HG02610 (cell line): ENCODE results near the gene TNFRSF18.

Source experiments
- ATAC-seq: cut with Tn5 transposase; IDR thresholded peaks from one replicate; pipeline ENCODE4 v1.9.1; 2021; ENCODE audit warnings: mild to moderate bottlenecking, moderate library complexity; ENCODE audit not compliant: unreplicated experiment

TNFRSF18 gene

DNA sequence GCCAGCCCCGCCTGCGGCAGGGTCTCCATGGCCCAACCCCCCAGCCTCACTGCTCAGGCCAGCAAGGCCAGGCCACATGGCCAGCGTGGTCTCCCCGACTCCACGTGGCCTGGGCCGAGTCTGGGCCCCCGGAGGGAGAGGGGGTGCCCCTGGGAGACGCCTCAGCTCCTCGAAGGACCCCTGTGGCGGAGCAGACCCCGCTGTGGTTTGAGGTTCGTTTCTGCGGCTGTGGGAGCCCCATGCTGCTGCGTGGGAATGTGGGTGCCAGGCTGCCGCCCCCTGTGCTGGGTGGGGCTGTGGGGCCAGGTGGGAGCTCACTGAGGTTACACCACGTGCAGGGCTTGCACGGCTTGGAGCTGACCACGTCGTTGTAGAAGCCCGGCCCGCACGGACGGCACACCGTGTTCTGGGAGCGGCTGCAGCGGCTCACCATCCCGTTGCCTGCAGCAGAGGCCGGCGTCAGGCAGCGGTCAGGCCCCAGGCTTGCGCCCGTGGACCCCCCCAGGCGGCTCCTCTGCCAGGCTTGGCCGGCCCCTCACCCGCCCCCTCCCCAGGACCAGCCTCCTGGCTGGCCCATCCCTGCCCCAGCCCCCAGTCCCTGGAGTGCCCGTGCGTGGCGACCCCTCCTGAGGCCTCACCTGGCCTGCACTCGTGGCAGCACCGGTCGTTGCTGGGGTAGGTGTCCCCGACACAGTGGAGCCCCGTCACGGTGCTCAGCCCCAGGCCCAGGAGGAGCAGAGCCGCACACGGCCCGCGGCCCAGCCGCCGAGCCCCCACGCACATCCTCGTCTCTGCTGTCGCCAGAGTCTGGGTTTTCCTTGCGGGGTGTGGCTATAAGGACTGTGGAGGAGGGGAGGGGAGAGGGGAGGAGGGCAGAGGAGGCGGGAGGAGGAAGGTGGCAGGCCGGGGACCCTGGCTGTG is 7.2 kb upstream of the TNFRSF18 start, which contains the start of gene TNFRSF4:
TSS of gene TNFRSF4 (minus strand) at position 809 of the 921 bp plus-strand sequence. CDS start at position 783, 26 bp downstream.
- no peak for ATAC-seq

DNA sequence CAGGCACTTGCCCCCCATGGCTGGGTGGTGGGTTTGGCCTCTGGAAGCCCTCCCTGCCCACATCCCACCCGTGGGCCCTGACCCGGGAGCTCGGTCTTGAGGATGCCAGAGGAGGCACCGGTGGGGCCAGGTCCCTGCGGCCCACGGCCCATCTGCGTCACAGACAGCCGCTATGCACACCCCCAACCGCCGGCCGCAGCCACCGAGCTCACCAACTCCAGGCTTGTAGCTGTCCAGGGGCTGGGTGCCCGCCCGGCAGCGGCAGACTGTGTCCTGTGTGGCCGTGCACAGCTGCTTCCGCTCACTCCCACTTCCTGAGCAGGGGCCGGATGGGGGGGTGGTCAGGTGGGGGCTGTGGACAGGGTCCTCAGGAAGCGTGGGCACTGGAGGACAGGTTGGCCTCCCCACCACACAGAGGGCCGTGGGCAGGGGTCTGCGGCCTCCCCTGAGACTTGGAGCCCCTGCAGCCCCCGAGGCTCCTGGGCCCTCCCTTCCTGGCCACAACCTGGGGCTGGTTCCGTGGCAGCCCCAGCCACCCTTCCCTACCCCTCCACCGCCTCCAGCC is 6.5 kb upstream of the TNFRSF18 start:
- ATAC-seq, result no peak

DNA sequence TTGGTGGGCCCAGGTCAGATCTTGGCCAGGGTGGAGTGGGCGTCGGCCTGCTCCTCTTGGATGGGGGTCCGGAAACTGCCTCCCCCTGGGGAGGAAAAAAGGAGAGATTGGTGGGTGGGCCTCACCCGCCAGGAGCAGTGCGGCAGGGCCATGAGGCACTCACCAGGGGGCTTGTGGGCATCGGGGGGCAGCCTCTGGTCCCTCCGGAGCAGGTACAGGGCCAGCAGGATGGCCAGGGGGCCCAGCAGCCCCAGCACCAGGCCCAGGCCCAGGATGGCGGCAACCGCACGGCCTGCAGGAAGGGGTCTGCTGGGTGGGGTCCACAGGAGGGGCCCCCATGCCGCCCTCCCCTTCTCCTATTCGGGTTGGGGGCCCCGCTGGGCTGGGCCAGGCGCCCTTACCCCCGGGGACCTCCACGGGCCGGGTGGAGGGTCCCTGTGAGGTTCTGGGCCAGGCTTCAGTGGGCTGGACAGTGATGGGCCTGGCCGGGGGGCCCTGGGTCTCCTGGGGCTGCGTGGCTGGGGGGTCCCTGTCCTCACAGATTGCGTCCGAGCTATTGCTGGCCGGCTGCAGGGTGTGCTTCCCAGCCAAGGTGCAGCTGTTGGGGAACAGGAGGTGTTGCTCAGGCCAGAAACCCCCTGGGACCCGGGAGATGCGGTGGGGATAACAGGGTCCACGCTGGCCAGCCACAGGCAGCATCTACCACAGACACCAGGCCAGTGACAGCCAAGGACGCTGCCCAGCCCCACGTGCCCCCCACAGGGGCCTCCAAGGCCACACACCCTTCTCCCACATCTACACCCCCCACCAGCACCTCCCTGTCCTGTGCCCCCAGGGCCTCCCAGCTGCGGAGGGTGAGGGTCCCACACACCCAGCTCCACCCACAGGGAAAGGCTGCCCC is 5.4 kb upstream of the TNFRSF18 start:
- no peak for ATAC-seq

DNA sequence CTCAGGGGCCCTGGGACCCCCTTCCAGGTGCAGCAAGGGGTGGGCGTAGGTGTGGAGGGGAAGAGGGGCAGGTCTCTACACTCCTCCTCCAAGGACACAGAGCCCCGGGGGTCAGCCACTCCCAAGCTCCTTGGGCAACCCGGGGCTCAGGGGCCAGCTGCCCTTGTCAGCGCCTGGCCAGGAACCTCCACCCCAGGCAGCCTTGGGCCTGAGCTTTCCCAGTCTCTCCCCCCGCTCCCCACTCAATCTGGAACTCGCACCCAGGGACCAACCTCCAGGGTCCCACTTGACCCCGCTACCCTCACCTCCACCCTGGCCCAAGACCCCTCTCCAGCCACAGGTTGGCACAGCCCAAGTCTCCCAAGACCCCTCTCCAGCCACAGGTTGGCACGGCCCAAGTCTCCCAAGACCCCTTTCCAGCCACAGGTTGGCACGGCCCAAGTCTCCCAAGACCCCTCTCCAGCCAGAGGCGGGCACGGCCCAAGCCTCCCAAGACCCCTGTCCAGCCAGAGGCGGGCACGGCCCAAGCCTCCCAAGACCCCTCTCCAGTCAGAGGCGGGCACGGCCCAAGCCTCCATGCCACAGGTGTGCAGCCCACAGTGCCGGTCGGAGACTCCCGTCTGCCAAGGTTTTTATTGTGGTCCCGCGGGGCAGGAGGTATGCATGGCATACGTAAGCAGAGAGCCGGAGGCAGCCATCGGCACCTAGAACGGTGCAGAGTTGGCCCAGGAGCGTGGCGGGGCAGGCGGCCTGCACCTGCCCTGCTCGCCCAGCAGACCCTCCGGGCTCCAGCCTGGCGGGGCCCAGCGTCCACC is 4.5 kb upstream of the TNFRSF18 start:
- no peak for ATAC-seq

DNA sequence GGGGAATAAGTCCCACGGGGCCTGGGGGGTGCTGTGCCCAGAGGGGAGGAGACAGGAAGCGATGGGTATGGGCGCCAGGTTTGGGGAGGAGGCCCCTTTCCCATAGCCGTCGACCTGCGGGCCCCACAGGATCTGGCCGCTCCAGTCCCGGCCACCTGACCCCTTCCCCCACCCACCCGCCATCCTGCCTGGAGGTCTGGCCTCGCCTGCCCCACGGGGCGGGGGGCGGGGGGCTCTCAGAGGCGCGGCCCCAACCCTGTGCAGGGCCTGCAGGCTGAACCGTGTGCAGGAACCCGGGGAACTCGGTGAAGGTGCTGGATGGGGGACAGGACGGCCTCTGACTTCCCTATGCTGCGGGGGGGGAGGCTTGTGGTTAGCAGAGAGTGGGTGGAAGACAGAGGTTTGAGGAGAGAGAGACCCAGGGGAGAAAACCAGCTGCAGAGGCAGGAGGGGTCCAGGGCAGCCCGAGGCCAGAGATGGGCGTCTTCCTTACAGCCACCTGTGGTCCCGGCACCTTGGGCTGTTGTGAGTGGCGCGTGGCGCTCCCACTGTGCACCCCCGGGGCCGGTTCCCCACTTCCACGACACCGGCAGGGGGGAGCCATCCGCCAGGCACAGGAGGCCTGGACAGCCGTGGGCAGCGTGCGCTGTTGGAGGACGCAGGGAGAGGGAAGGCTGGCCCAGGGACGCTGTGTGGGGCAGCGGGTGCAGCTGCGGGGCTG is 2.5 kb upstream of the TNFRSF18 start:
- ATAC-seq, result no peak

DNA sequence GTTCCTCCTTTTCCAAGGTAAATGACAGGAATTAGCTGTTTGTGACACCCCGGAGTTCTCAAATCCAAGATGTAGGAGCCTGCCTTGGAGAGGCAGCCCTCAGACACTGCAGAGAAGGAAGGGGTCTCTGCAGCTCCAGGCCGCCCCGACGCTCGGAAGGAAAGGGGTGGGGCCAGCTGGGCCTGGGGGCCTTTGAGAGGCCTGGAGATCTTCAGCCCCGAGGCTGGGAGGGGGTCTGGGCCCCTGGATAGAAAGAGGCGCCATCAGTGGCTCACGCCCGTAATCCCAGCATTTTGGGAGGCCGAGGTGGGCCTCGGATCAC is 1.1 kb upstream of the TNFRSF18 start:
- no peak for ATAC-seq

DNA sequence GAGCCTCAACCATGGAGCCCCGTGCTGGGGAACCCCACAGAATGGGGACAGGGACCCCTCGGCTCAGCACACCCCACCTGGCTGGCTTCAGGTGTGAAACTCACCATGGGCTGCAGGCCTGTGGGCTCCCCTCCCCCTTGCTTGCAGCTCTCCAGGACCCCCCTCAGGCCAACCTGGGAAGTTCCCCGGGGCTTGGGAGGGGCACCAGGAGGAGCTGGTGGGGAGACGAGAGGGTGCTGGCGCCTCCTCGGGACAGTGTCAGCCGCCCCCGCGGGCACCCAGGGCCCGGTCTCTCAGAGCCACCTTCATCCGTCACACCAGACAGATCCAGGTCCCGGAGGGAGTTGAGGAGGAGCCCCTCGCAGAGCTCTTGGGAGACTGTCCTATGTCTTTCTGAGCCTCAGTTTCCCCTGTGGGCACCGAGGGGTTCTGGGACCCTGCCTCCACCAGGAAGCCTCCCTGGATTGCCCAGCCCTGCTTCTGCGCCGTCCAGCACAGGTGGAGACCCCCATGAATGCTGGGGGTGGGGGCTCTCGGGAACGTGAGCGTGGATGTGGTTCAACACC is 657 bp upstream of the TNFRSF18 start:
- ATAC-seq, result no peak

DNA sequence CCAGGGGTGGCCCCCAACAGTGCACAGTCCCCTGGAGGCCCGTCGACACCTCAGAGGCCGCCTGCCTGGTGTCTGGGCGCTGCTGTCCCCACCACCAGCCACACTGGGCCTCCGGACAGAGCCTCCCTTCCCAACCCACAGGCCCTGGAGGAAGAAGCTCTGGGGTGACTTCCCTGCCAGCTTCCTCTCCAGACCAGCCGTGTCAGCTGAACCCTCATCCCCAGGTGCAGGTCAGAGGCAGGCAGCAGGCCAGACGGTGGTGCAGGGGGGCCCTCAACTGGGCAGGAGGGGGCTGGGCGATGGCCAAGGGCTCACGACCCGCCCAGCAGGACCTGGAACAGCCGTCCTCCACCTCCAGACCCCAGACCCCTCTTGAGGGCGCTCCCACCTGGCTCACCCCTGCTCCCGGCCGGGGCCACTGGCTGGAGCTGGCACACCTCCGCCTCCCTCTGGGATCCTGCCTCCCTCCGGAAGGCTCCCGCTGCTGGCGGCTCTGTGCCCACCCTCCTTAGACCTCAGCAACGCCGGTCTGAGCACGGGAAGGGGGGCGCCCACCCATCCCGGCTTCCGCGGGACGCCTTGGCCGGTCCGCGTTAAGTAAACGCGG is 520 bp downstream of the TNFRSF18 start:
- ATAC-seq, result no peak

DNA sequence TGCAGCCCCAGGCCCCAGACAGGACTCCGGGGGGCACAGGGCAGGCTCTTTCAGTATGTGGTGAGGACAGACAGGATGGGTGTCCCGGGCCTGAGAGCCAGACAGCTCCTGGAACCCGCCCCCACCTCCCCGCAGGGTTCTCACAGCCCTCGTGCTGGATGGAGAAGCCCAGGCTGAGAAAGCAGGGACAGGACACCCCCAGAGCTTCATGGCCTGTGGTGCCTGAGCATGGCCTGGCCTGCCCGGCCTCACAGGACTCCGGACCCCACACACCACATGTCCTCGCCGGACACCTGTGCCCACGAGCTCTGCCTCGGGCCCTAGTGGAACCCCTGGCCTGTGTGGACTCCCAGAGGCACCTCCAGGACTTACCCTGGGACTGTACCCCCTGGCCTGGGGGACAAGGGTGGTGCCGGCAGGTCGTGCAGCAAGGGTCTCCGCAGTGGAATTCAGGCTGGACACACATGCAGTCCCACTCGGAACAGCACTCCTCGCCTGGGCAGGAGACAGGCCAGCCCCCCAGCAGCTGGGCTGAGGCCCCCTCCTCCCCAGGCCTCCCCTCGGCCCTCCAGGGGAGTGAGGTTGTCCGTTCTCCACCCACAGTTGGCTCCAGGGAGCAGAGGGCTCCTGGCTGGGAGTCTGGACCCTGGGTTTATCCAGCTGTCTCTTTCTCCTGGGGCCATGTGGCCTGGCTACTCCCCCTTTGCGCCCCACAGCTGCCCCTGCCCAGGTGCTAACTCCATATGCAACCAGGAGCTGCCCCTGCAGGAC is 1.2 kb downstream of the TNFRSF18 start:
- ATAC-seq, result no peak

DNA sequence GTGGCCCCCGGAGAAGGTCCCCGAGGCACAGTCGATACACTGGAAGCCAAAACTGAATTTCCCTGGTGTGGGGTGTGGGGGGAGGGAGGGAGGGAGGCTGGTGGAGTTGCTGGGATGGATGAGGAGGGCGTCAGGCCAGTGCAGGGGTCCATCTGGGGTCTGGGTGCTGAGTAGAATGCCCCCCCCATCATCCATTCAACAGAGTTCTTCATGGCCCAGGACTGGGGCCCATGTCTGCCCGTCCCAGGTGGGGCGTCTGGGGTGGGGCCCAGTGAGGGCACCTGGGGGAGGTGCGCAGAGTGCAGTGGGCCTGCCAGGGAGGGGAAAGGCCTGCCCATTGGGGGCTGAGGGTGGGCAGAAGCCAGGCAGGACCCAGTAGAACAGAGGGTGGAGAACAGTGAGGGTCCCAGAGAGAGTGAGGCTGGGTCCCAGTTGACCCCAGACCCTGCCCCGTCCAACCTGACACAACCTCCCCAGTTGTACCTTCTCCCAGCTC is 1.9 kb downstream of the TNFRSF18 start:
- no peak for ATAC-seq

DNA sequence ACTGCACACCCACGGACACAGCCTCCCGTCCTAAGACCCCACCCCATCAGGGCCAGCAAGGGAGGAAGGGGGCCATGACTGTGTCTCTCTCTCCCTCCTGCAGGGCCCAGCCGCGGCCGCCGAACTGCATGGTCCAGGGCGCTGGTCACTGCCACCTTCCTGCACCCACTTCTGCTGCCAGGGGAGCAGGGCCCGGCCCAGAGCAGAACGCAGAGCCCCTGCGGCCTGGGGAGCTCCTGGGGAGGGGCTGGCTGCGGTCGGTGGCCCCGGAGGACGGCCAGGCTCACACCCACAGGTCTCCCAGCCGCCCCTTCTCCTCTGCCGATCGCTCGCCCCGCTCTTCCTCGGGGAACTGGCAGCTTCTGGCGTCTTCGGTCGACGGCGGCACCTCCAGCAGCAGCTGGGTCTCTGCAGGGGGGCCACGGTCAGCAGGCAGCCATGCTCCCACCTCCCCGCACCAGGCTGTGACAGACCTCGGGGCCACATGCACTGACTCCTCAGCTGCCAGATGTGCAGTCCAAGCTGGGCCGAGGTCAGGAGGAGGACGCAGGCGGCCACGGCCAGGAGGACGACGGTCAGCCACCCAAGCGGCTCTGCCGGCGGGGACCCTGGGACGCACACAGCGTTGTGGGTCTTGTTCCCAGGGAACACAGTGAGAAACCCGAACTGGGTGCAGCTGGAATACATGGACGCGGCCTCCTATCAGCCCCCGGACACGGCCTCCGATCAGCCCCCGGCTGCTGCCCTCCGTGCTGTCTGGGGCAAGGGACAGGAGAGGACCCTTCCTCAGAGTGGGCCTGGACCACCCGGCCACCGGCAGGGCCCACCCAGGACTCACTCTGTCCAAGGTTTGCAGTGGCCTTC is 2.6 kb downstream of the TNFRSF18 start:
- ATAC-seq, result no peak

DNA sequence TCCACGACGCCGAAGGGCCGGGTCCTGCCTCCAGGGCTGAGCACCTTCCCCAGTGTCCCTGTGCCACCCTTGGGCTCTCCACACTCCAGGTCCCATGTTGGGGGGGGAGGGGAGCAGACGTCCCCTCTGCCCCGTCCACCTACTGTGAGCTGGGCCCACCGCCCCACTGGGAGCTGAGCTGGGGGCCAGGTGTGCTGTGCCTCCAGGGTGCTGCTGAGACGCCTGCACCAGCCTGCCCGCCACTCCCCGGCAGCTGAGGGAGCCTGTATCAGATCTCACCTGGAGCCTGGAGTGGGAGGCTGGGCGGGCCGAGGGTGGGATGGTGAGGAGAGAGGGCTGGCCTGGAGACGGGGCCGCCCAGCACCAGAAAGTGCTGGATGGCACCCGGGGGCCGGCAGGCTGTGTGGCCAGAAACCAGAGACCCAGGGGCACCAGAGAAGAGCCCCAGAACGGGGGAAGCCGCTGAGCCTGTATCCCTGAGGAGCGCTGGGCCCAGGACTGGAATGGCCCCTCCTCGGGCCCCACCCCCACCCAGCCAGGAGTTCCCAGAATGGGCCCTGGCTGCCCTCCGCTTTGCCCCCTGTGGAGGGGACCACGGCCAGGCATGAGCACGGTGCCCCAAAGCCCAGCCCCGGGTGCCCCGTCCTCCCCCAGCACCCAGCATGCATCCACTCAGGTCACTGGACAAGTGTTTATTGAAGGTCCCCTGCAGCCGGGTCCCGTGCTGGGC is 3.4 kb downstream of the TNFRSF18 start:
- ATAC-seq, result no peak

DNA sequence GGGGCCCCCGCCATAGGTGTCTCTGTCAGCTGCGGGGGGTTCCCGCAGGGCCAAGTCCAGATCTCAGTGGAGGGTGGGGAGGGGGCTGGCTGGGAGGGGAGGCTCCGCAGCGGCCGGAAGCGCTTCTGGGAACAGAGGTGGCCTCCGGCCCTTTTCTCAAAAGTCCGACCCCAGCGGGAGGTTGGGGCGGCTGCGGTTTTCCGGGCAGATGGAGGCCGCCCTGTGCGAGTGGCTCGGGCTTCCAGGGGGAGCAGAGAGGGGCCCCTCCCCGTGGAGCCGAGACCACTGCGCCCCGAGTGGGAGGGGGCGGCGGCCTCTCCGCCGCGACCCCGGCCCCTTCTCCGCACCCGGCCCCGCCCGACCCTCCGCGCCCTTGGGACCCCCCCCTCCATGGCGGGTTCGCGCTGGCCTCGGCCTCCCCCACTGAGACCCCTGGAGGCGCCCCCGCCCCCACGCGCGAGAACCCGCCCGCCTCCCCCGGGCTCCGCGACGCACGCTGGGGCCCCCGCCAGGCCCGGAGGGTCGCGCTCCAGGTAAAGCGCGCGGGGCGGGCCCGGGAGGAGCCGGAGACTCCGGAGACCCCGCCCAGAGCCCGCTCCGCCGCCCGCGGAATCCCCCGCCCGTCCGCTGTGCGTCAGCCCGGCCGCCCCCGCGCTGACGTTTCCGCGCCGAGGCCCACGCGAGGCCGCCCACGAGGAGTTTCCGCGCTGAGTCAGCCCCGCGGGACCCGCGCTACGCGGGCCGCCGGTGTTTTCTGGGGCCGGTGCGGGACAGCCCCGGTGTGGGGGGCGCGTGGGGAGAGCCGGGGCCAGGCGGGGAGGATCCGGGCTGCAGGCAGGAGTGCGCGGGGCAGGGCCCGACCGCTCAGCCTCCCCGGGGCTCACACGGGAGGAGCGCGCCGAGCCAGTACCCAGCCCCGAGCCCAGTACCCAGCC is 5.2 kb downstream of the TNFRSF18 start:
- ATAC-seq, result no peak

DNA sequence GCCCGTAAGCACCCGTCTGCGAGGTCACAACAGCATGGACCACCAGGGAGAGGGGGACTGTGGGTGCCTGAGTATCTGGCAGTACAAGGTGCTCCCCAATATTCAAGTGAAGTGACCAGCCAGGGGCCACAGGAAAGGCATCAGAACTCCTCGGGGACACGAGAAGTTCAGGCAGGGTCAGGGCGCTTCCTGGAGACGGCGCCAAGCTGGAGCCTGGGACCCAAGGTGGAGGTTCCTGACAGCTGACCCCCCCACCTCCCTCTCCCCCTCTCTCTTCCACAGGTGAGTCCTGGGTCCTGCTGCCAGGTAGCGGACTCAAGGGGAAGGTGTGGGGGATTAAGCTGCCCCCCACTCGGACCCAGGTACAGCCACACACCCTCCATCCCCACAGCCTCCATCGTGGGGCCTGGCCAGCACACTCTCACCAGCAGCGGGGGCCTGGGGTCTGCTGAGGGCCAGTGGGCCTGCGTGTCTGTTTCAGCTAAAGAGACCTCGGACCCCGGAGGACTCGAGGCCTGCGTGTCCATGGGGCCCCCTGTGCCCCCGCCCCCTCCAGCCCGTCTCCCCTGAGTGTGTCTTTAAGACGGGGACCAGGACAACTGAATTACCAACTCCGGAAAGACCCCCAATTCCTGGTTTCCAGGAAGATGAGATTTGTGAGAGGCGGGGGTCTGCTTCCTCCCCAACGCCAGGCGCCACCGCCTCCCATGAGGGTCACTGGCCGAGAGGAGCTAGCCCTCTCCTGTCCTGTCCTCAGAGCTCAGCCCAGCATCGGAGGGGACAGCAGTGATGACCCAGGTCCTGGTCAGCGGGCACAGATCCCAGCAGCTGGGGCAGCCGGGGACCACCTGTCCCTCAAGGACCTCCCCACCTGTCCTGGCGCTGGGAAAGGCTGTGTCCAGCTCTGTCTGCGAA is 6.2 kb downstream of the TNFRSF18 start:
- ATAC-seq, result no peak
